Activated naive CD4-positive, alpha-beta T cell treated with anti-CD3 and anti-CD28 coated beads, Interleukin-2, amount 50 U/mL, for 24 hours (primary cell): ENCODE data around the gene UBE3C.
"Not testable (repeated sequence)": the region's sequence is repeated elsewhere in the genome, so short reads cannot be mapped to it uniquely, and the experiment has no call there.

Experiments
- H3K27ac Mint-ChIP-seq: one replicate; pipeline ENCODE4 v1.8.0; 2021; ENCODE audit warnings: mild to moderate bottlenecking, mixed read lengths
- H3K27me3 Mint-ChIP-seq: one replicate; pipeline ENCODE4 v1.8.0; 2021; ENCODE audit warnings: mixed read lengths
- H3K36me3 Mint-ChIP-seq: one replicate; pipeline ENCODE4 v1.8.0; 2021; ENCODE audit warnings: mixed read lengths
- H3K4me1 Mint-ChIP-seq: one replicate; pipeline ENCODE4 v1.8.0; 2021; ENCODE audit warnings: mixed read lengths
- H3K4me3 Mint-ChIP-seq: one replicate; pipeline ENCODE4 v1.8.0; 2021; ENCODE audit warnings: mild to moderate bottlenecking, mixed read lengths
- H3K9me3 Mint-ChIP-seq: one replicate; pipeline ENCODE4 v1.8.0; 2021; ENCODE audit warnings: mixed read lengths

Gene UBE3C

GRCh38 chr7:157276731-157277562 lies 138.2 kb downstream of the UBE3C start:
- Mint-ChIP-seq H3K27ac (no peak overlapping the region), H3K36me3 (no peaks in the 10 kb centered on the region), H3K9me3 (no peaks in the 10 kb centered on the region), H3K27me3 (peaks cover 3% of the 10 kb centered on the region), H3K4me1 (peaks cover 13% of the 10 kb centered on the region), H3K4me3 (no peak overlapping the region)

- not testable (repeated sequence) for H3K9me3 Mint-ChIP-seq, H3K4me3 Mint-ChIP-seq, H3K27ac Mint-ChIP-seq, H3K36me3 Mint-ChIP-seq, H3K27me3 Mint-ChIP-seq
- peaks cover 13% of the 10 kb centered on the region for H3K4me1 Mint-ChIP-seq
Observed at GRCh38 chr7:157277568-157277967, 138.8 kb downstream of the UBE3C start.

GRCh38 chr7:157278167-157278790 lies 139.6 kb downstream of the UBE3C start:
- no peaks in the 10 kb centered on the region for H3K9me3 Mint-ChIP-seq
- H3K4me1 Mint-ChIP-seq, result peaks cover 13% of the 10 kb centered on the region
- peaks cover 3% of the 10 kb centered on the region for H3K27me3 Mint-ChIP-seq
- no peak overlapping the region for H3K27ac Mint-ChIP-seq
- no peaks in the 10 kb centered on the region for H3K36me3 Mint-ChIP-seq
- no peak overlapping the region for H3K4me3 Mint-ChIP-seq

- H3K4me3 Mint-ChIP-seq, result no peak overlapping the region
Observed at GRCh38 chr7:157278791-157279724, 140.3 kb downstream of the UBE3C start.

GRCh38 chr7:157279741-157280215 lies 141.1 kb downstream of the UBE3C start:
- H3K9me3 Mint-ChIP-seq, result no peaks in the 10 kb centered on the region
- H3K27me3 Mint-ChIP-seq, result peaks cover 3% of the 10 kb centered on the region
- H3K4me1 Mint-ChIP-seq, result peaks cover 13% of the 10 kb centered on the region
- H3K36me3 Mint-ChIP-seq, result no peaks in the 10 kb centered on the region
- no peak overlapping the region for H3K4me3 Mint-ChIP-seq
- no peak overlapping the region for H3K27ac Mint-ChIP-seq

More at GRCh38 chr7:157278791-157279724, 140.3 kb downstream of the UBE3C start:
- Mint-ChIP-seq H3K27me3 (peaks cover 3% of the 10 kb centered on the region), H3K36me3 (no peaks in the 10 kb centered on the region), H3K4me1 (peaks cover 13% of the 10 kb centered on the region), H3K9me3 (no peaks in the 10 kb centered on the region), H3K27ac (no peak overlapping the region)

GRCh38 chr7:157280216-157280841 lies 141.6 kb downstream of the UBE3C start:
- Mint-ChIP-seq H3K27me3 (peaks cover 3% of the 10 kb centered on the region), H3K4me1 (peaks cover 13% of the 10 kb centered on the region), H3K27ac (no peak overlapping the region), H3K4me3 (no peak overlapping the region), H3K9me3 (no peaks in the 10 kb centered on the region), H3K36me3 (no peaks in the 10 kb centered on the region)

- no peaks in the 10 kb centered on the region for H3K9me3 Mint-ChIP-seq
- no peak overlapping the region for H3K4me3 Mint-ChIP-seq
- no peak overlapping the region for H3K27ac Mint-ChIP-seq
- peaks cover 11% of the 10 kb centered on the region for H3K4me1 Mint-ChIP-seq
- peaks cover 3% of the 10 kb centered on the region for H3K27me3 Mint-ChIP-seq
- H3K36me3 Mint-ChIP-seq, result no peaks in the 10 kb centered on the region
Observed at GRCh38 chr7:157281221-157281998, 142.7 kb downstream of the UBE3C start.

- H3K9me3 Mint-ChIP-seq, result no peaks in the 10 kb centered on the region
- peaks cover 3% of the 10 kb centered on the region for H3K27me3 Mint-ChIP-seq
- no peak overlapping the region for H3K4me3 Mint-ChIP-seq
- no peak overlapping the region for H3K27ac Mint-ChIP-seq
- H3K36me3 Mint-ChIP-seq, result no peaks in the 10 kb centered on the region
- H3K4me1 Mint-ChIP-seq, result peaks cover 6% of the 10 kb centered on the region
Observed at GRCh38 chr7:157282141-157282801, 143.5 kb downstream of the UBE3C start.

- Mint-ChIP-seq H3K36me3 (no peaks in the 10 kb centered on the region), H3K27me3 (peaks cover 2% of the 10 kb centered on the region), H3K27ac (no peak overlapping the region), H3K9me3 (no peaks in the 10 kb centered on the region), H3K4me1 (no peaks in the 10 kb centered on the region), H3K4me3 (no peak overlapping the region)
Observed at GRCh38 chr7:157284229-157285014, 145.7 kb downstream of the UBE3C start.

GRCh38 chr7:157291404-157292080 lies 152.8 kb downstream of the UBE3C start:
- no peaks in the 10 kb centered on the region for H3K4me1 Mint-ChIP-seq
- no peak overlapping the region for H3K4me3 Mint-ChIP-seq
- no peak overlapping the region for H3K27ac Mint-ChIP-seq
- no peaks in the 10 kb centered on the region for H3K9me3 Mint-ChIP-seq
- H3K36me3 Mint-ChIP-seq, result no peaks in the 10 kb centered on the region
- no peaks in the 10 kb centered on the region for H3K27me3 Mint-ChIP-seq

- Mint-ChIP-seq H3K4me3 (no peak overlapping the region), H3K27ac (no peak overlapping the region), H3K27me3 (no peaks in the 10 kb centered on the region), H3K36me3 (no peaks in the 10 kb centered on the region), H3K4me1 (no peaks in the 10 kb centered on the region), H3K9me3 (no peaks in the 10 kb centered on the region)
Observed at GRCh38 chr7:157292258-157292657, 153.5 kb downstream of the UBE3C start.

- H3K27ac Mint-ChIP-seq, result no peak overlapping the region
- no peak overlapping the region for H3K4me3 Mint-ChIP-seq
- H3K27me3 Mint-ChIP-seq, result no peaks in the 10 kb centered on the region
- no peaks in the 10 kb centered on the region for H3K36me3 Mint-ChIP-seq
- no peaks in the 10 kb centered on the region for H3K9me3 Mint-ChIP-seq
- H3K4me1 Mint-ChIP-seq, result peaks cover 2% of the 10 kb centered on the region
Observed at GRCh38 chr7:157292770-157293412, 154.2 kb downstream of the UBE3C start.

GRCh38 chr7:157293413-157293788 lies 154.7 kb downstream of the UBE3C start:
- peaks cover 4% of the 10 kb centered on the region for H3K4me1 Mint-ChIP-seq
- no peaks in the 10 kb centered on the region for H3K36me3 Mint-ChIP-seq
- H3K4me3 Mint-ChIP-seq, result no peak overlapping the region
- no peak overlapping the region for H3K27ac Mint-ChIP-seq
- no peaks in the 10 kb centered on the region for H3K9me3 Mint-ChIP-seq
- H3K27me3 Mint-ChIP-seq, result no peaks in the 10 kb centered on the region
